ENCODE data around the gene TRPM3.
"Not testable (repeated sequence)": the region's sequence is repeated elsewhere in the genome, so short reads cannot be mapped to it uniquely, and the experiment has no call there.

The TRPM3 gene

GRCh38 chr9:70644627-70645026 is 476.8 kb downstream of the TRPM3 start:
- not testable (repeated sequence) for H3K4me1 ChIP-seq (ENCODE audit: control insufficient read depth, low read depth, low read length); H3K9ac ChIP-seq (ENCODE audit: low read length); H3K27me3 ChIP-seq (ENCODE audit: control insufficient read depth, insufficient read depth, low read length); H3K36me3 ChIP-seq (ENCODE audit: control insufficient read depth, low read depth, low read length); H3K4me3 ChIP-seq (ENCODE audit: low read length); H3K9me3 ChIP-seq (ENCODE audit: control insufficient read depth, low read depth, low read length); H3K27ac ChIP-seq (ENCODE audit: low read length)

DNA sequence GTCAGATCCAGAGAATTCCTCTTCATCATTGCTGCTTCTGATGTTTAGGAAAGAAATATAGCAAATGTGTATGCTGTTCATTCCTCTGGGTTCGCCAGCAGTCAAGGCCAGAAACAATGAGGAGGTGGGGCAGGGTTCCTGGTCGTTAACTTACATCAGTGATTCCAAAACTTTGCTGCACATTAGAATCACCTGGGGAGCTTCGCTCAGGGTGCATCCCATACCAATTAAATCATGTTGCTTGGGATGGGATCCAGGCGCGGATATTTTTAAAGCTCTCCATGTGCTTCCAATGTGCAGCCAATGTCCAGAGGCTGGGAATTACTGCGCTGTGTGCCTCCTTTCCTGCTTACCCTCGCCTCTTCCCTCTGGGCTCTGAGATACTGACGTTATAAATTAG is 479.1 kb downstream of the TRPM3 start:
- H3K9ac ChIP-seq (ENCODE audit: low read length): no peak overlapping the region
- no peak overlapping the region for H3K4me3 ChIP-seq (ENCODE audit: low read length)
- H3K4me1 ChIP-seq (ENCODE audit: control insufficient read depth, low read depth, low read length): peaks cover 3% of the 10 kb centered on the region
- no peaks in the 10 kb centered on the region for H3K27me3 ChIP-seq (ENCODE audit: control insufficient read depth, insufficient read depth, low read length)
- no peaks in the 10 kb centered on the region for H3K9me3 ChIP-seq (ENCODE audit: control insufficient read depth, low read depth, low read length)
- no peak overlapping the region for H3K27ac ChIP-seq (ENCODE audit: low read length)
- no peaks in the 10 kb centered on the region for H3K36me3 ChIP-seq (ENCODE audit: control insufficient read depth, low read depth, low read length)

GRCh38 chr9:70641631-70642030 is 479.8 kb downstream of the TRPM3 start:
- H3K9me3 ChIP-seq (ENCODE audit: control insufficient read depth, low read depth, low read length): no peaks in the 10 kb centered on the region
- H3K36me3 ChIP-seq (ENCODE audit: control insufficient read depth, low read depth, low read length): no peaks in the 10 kb centered on the region
- H3K9ac ChIP-seq (ENCODE audit: low read length): no peak overlapping the region
- H3K4me3 ChIP-seq (ENCODE audit: low read length): no peak overlapping the region
- no peaks in the 10 kb centered on the region for H3K27me3 ChIP-seq (ENCODE audit: control insufficient read depth, insufficient read depth, low read length)
- H3K27ac ChIP-seq (ENCODE audit: low read length): no peak overlapping the region
- peaks cover 3% of the 10 kb centered on the region for H3K4me1 ChIP-seq (ENCODE audit: control insufficient read depth, low read depth, low read length)

- Histone ChIP-seq H3K4me3 (ENCODE audit: low read length) (no peak overlapping the region), H3K27me3 (ENCODE audit: control insufficient read depth, insufficient read depth, low read length) (no peaks in the 10 kb centered on the region), H3K9me3 (ENCODE audit: control insufficient read depth, low read depth, low read length) (no peaks in the 10 kb centered on the region), H3K9ac (ENCODE audit: low read length) (no peak overlapping the region), H3K4me1 (ENCODE audit: control insufficient read depth, low read depth, low read length) (peaks cover 3% of the 10 kb centered on the region), H3K27ac (ENCODE audit: low read length) (no peak overlapping the region), H3K36me3 (ENCODE audit: control insufficient read depth, low read depth, low read length) (no peaks in the 10 kb centered on the region)
Observed at GRCh38 chr9:70641031-70641430, 480.4 kb downstream of the TRPM3 start.

- Histone ChIP-seq H3K36me3 (ENCODE audit: control insufficient read depth, low read depth, low read length) (no peaks in the 10 kb centered on the region), H3K4me3 (ENCODE audit: low read length) (no peak overlapping the region), H3K9me3 (ENCODE audit: control insufficient read depth, low read depth, low read length) (no peaks in the 10 kb centered on the region), H3K27ac (ENCODE audit: low read length) (no peak overlapping the region), H3K27me3 (ENCODE audit: control insufficient read depth, insufficient read depth, low read length) (no peaks in the 10 kb centered on the region), H3K4me1 (ENCODE audit: control insufficient read depth, low read depth, low read length) (peaks cover 3% of the 10 kb centered on the region), H3K9ac (ENCODE audit: low read length) (no peak overlapping the region)
Observed at GRCh38 chr9:70639853-70640814, 481.3 kb downstream of the TRPM3 start.

DNA sequence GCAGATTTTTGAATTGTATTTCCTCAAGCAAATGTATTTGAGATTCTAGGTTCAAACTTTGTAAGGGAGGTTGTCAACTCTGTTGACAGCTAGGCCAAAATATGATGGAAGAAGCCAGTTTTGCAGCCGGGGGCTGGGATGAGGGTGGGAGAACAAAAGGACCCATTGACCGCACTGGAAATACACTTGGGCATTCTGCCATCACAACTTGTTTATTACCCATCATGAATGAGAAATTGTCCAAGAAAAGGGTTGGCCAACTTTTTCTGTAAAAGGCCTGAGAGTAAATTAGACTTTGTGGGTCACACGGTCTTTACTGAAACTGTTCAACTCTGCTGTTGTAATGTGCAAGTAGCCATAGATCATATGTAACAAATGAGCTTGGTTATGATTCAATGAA is 485.6 kb downstream of the TRPM3 start:
- Histone ChIP-seq H3K9ac (ENCODE audit: low read length) (no peak overlapping the region), H3K9me3 (ENCODE audit: control insufficient read depth, low read depth, low read length) (no peaks in the 10 kb centered on the region)

GRCh38 chr9:70634696-70635095 is 486.7 kb downstream of the TRPM3 start:
- H3K9ac ChIP-seq (ENCODE audit: low read length): no peak overlapping the region

More for the DNA sequence above, 485.6 kb downstream of the TRPM3 start:
- H3K27ac ChIP-seq (ENCODE audit: low read length): no peak overlapping the region
- H3K4me3 ChIP-seq (ENCODE audit: low read length): no peak overlapping the region
- no peaks in the 10 kb centered on the region for H3K4me1 ChIP-seq (ENCODE audit: control insufficient read depth, low read depth, low read length)
- no peaks in the 10 kb centered on the region for H3K27me3 ChIP-seq (ENCODE audit: control insufficient read depth, insufficient read depth, low read length)
- H3K36me3 ChIP-seq (ENCODE audit: control insufficient read depth, low read depth, low read length): no peaks in the 10 kb centered on the region

DNA sequence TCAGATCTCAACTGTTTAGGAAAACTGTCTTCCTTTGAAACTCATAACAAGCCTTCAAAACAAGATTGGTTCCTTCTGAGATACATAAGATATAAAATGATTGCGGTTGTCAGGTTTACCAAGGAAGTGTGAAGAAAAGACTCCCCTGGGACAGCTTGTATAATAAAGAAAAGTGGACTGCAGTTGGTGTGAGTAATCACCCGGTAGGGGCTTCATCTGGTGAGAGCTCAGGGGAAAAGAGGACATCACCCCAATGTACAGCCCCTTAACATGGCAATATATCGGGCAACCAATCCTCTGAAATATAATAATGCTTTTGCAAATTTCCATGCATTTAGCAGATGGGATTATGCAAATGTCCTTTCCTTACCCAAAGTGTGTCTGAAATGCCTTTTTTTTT is 490.4 kb downstream of the TRPM3 start:
- no peaks in the 10 kb centered on the region for H3K36me3 ChIP-seq (ENCODE audit: control insufficient read depth, low read depth, low read length)
- no peaks in the 10 kb centered on the region for H3K9me3 ChIP-seq (ENCODE audit: control insufficient read depth, low read depth, low read length)
- H3K4me3 ChIP-seq (ENCODE audit: low read length): no peak overlapping the region
- no peaks in the 10 kb centered on the region for H3K27me3 ChIP-seq (ENCODE audit: control insufficient read depth, insufficient read depth, low read length)
- no peak overlapping the region for H3K9ac ChIP-seq (ENCODE audit: low read length)
- H3K4me1 ChIP-seq (ENCODE audit: control insufficient read depth, low read depth, low read length): no peaks in the 10 kb centered on the region
- no peak overlapping the region for H3K27ac ChIP-seq (ENCODE audit: low read length)

More at GRCh38 chr9:70634696-70635095, 486.7 kb downstream of the TRPM3 start:
- Histone ChIP-seq H3K9me3 (ENCODE audit: control insufficient read depth, low read depth, low read length) (no peaks in the 10 kb centered on the region), H3K4me3 (ENCODE audit: low read length) (no peak overlapping the region), H3K27me3 (ENCODE audit: control insufficient read depth, insufficient read depth, low read length) (no peaks in the 10 kb centered on the region), H3K27ac (ENCODE audit: low read length) (no peak overlapping the region), H3K36me3 (ENCODE audit: control insufficient read depth, low read depth, low read length) (no peaks in the 10 kb centered on the region), H3K4me1 (ENCODE audit: control insufficient read depth, low read depth, low read length) (no peaks in the 10 kb centered on the region)

- H3K36me3 ChIP-seq (ENCODE audit: control insufficient read depth, low read depth, low read length); H3K27me3 ChIP-seq (ENCODE audit: control insufficient read depth, insufficient read depth, low read length); H3K4me3 ChIP-seq (ENCODE audit: low read length); H3K4me1 ChIP-seq (ENCODE audit: control insufficient read depth, low read depth, low read length); H3K9ac ChIP-seq (ENCODE audit: low read length); H3K27ac ChIP-seq (ENCODE audit: low read length); H3K9me3 ChIP-seq (ENCODE audit: control insufficient read depth, low read depth, low read length): not testable (repeated sequence)
Observed at GRCh38 chr9:70629080-70629685, 492.2 kb downstream of the TRPM3 start.

GRCh38 chr9:70625078-70625477 is 496.3 kb downstream of the TRPM3 start:
- Histone ChIP-seq H3K9me3 (ENCODE audit: control insufficient read depth, low read depth, low read length) (peaks cover 3% of the 10 kb centered on the region), H3K9ac (ENCODE audit: low read length) (no peak overlapping the region), H3K4me1 (ENCODE audit: control insufficient read depth, low read depth, low read length) (no peaks in the 10 kb centered on the region), H3K36me3 (ENCODE audit: control insufficient read depth, low read depth, low read length) (no peaks in the 10 kb centered on the region), H3K27me3 (ENCODE audit: control insufficient read depth, insufficient read depth, low read length) (no peaks in the 10 kb centered on the region), H3K27ac (ENCODE audit: low read length) (no peak overlapping the region), H3K4me3 (ENCODE audit: low read length) (no peak overlapping the region)

GRCh38 chr9:70618784-70619183 is 502.6 kb downstream of the TRPM3 start:
- H3K9ac ChIP-seq (ENCODE audit: low read length): no peak overlapping the region
- no peak overlapping the region for H3K27ac ChIP-seq (ENCODE audit: low read length)
- H3K4me3 ChIP-seq (ENCODE audit: low read length): no peak overlapping the region
- H3K9me3 ChIP-seq (ENCODE audit: control insufficient read depth, low read depth, low read length): peaks cover 3% of the 10 kb centered on the region
- no peaks in the 10 kb centered on the region for H3K4me1 ChIP-seq (ENCODE audit: control insufficient read depth, low read depth, low read length)
- no peaks in the 10 kb centered on the region for H3K27me3 ChIP-seq (ENCODE audit: control insufficient read depth, insufficient read depth, low read length)
- H3K36me3 ChIP-seq (ENCODE audit: control insufficient read depth, low read depth, low read length): peaks cover 5% of the 10 kb centered on the region
